HepG2 (cell line): ENCODE results near the gene RHBDD2. TPM values are rescaled to one million over a fixed set of nuclear protein-coding genes. Genes with fewer than 3 reads are reported as not detected.
A peak's percentile ranks its signal among the peaks of the same experiment; 100 is the strongest.

Experiments used
- ATAC-seq: fragments of 200-7000 bp; cut with Tn5 transposase; 3 replicates; pipeline ENCODE4 v1.9.1; 2020; ENCODE audit warnings: mild to moderate bottlenecking, moderate library complexity
- BruUV-seq: library from RNA; stranded (reverse); fragments of 400-500 nt; replicated peaks from 2 replicates; lab custom pipeline; 2021; lab: Mats Ljungman, UMichigan
- CTCF ChIA-PET: fragments of 300-600 bp; formaldehyde crosslinking; extraction: SDS; loops from one replicate; lab custom pipeline; 2021; ENCODE audit warnings: low total read pairs, inconsistent platforms, low intra/inter-chr PET ratio; lab: Yijun Ruan, JAX
- POLR2A ChIA-PET: fragments of 350-600 bp; sonication (Branson Sonifier 250); formaldehyde crosslinking; loops from one replicate; lab custom pipeline; 2020; ENCODE audit warnings: antibody characterized with exemption, inconsistent platforms; lab: Yijun Ruan, JAX
- DNase-seq: peaks from one replicate; pipeline ENCODE4 v3.0.0-alpha.2; 2015; ENCODE audit warnings: low spot score
- FAIRE-seq: peaks from 3 replicates; lab custom pipeline; 2011; peaks lifted over from hg19 to GRCh38; lab: Jason Lieb, UNC
- H2AFZ ChIP-seq: one replicate; pipeline ENCODE4 v1.6.1; 2011; ENCODE audit warnings: low read length, inconsistent platforms
- H3K27ac ChIP-seq: fragments of 300-600 bp; 3 replicates; pipeline ENCODE4 v1.8.0; 2011; ENCODE audit warnings: mixed run types, mild to moderate bottlenecking, mixed read lengths, low read length, inconsistent platforms; ENCODE audit not compliant: insufficient read depth; ENCODE audit errors: extremely low read length
- H3K27me3 ChIP-seq, 2 experiments: fragments of 200-600 bp in 1 of 2; 2 replicates in 1 of 2; 3 replicates in 1 of 2; pipeline versions ENCODE4 v1.6.0 to v1.8.0; 2011; ENCODE audit warnings: low read length in 2 of 2, mild to moderate bottlenecking in 2 of 2, moderate library complexity in 2 of 2, inconsistent platforms in 1 of 2; ENCODE audit not compliant: insufficient read depth in 2 of 2, control insufficient read depth in 1 of 2
- H3K36me3 ChIP-seq, 2 experiments: fragments of 200-600 bp in 1 of 2; replicated peaks in 1 of 2; 2 replicates in 1 of 2; 3 replicates in 1 of 2; pipeline versions ENCODE4 v1.5.1 to v1.8.0; 2011; ENCODE audit warnings: low read length in 2 of 2, inconsistent platforms in 1 of 2; ENCODE audit not compliant: insufficient read depth in 2 of 2, control insufficient read depth in 1 of 2
- H3K4me1 ChIP-seq: 2 replicates; pipeline ENCODE4 v1.5.1; 2012; ENCODE audit warnings: low read length, inconsistent platforms; ENCODE audit not compliant: insufficient read depth
- H3K4me2 ChIP-seq: 2 replicates; pipeline ENCODE4 v1.6.0; 2011; ENCODE audit warnings: low read depth, low read length, inconsistent platforms
- H3K4me3 ChIP-seq, 3 experiments: fragments of 200-600 bp in 1 of 3; sonication (generic), shearing (Covaris generic) in 1 of 3; replicated peaks in 1 of 3; 2 replicates each; pipeline ENCODE4 v1.5.1; 2011 to 2016; ENCODE audit warnings: low read length in 3 of 3, inconsistent platforms in 2 of 3, low read depth in 2 of 3, mild to moderate bottlenecking in 2 of 3, control low read depth in 1 of 3, mixed read lengths in 1 of 3; ENCODE audit not compliant: insufficient read depth in 1 of 3
- H3K79me2 ChIP-seq: one replicate; pipeline ENCODE4 v1.6.1; 2011; ENCODE audit warnings: low read length, inconsistent platforms; ENCODE audit not compliant: insufficient read depth
- H3K9ac ChIP-seq: 2 replicates; pipeline ENCODE4 v1.6.0; 2011; ENCODE audit warnings: mild to moderate bottlenecking, low read depth, low read length, inconsistent platforms; ENCODE audit not compliant: insufficient read depth
- H3K9me3 ChIP-seq: 2 replicates; pipeline ENCODE4 v1.5.1; 2012; ENCODE audit warnings: mild to moderate bottlenecking, low read length
- H4K20me1 ChIP-seq: 2 replicates; pipeline ENCODE4 v1.6.0; 2011; ENCODE audit warnings: inconsistent platforms, mild to moderate bottlenecking, low read length, moderate library complexity; ENCODE audit not compliant: insufficient read depth
- ATF1 ChIP-seq: IDR thresholded peaks from 2 replicates; pipeline ENCODE4 v1.6.1; 2016; ENCODE audit warnings: mild to moderate bottlenecking, control low read depth
- ATRX ChIP-seq: sonication (generic); formaldehyde crosslinking; IDR thresholded peaks from 2 replicates; pipeline ENCODE4 v1.4.0; 2020; ENCODE audit warnings: missing genetic modification reagents, borderline replicate concordance
- CEBPB ChIP-seq: IDR thresholded peaks from 2 replicates; pipeline ENCODE4 v1.6.1; 2011; ENCODE audit warnings: low read depth, low read length, improper control_type of control experiment, borderline replicate concordance
- GZF1 ChIP-seq: sonication (generic); formaldehyde crosslinking; IDR thresholded peaks from 2 replicates; pipeline ENCODE4 v1.5.1; 2020; ENCODE audit warnings: mild to moderate bottlenecking, missing genetic modification reagents
- HDAC2 ChIP-seq: sonication (generic); formaldehyde crosslinking; IDR thresholded peaks from 2 replicates; pipeline ENCODE4 v1.4.0; 2020; ENCODE audit warnings: missing genetic modification reagents
- IKZF4 ChIP-seq: sonication (generic); formaldehyde crosslinking; IDR thresholded peaks from 2 replicates; pipeline ENCODE4 v1.5.1; 2020; ENCODE audit warnings: borderline replicate concordance, mild to moderate bottlenecking, low read depth, missing genetic modification reagents; ENCODE audit errors: not compliant biosample characterization
- KLF11 ChIP-seq: IDR thresholded peaks from 2 replicates; pipeline ENCODE4 v1.6.1; 2016; ENCODE audit warnings: missing compliant biosample characterization
- NFIB ChIP-seq: sonication (generic); formaldehyde crosslinking; IDR thresholded peaks from 2 replicates; pipeline ENCODE4 v1.9.0; 2021; ENCODE audit warnings: missing genetic modification reagents, mild to moderate bottlenecking, borderline replicate concordance
- NRL ChIP-seq: sonication (generic); formaldehyde crosslinking; IDR thresholded peaks from 2 replicates; pipeline ENCODE4 v1.5.0; 2020; ENCODE audit warnings: missing genetic modification reagents, mild to moderate bottlenecking, moderate library complexity, borderline replicate concordance
- PCBP2 ChIP-seq: fragments of 200-400 bp; formaldehyde crosslinking; optimal IDR thresholded peaks from 2 replicates; pipeline ENCODE3; 2018; ENCODE audit warnings: low read length, low read depth; ENCODE audit not compliant: poor library complexity, severe bottlenecking
- REL ChIP-seq: sonication (generic); formaldehyde crosslinking; conservative IDR thresholded peaks from 2 replicates; pipeline ENCODE4 v1.8.0; 2022; ENCODE audit warnings: mild to moderate bottlenecking, missing genetic modification reagents, moderate library complexity
- SRSF1 ChIP-seq: fragments of 200-400 bp; formaldehyde crosslinking; optimal IDR thresholded peaks from 2 replicates; pipeline ENCODE3; 2017; ENCODE audit warnings: mild to moderate bottlenecking, low read depth, low read length, moderate library complexity
- STAT5B ChIP-seq: sonication (generic); formaldehyde crosslinking; IDR thresholded peaks from 2 replicates; pipeline ENCODE4 v1.4.0; 2020; ENCODE audit warnings: missing genetic modification reagents
- THAP7 ChIP-seq: sonication (generic); formaldehyde crosslinking; IDR thresholded peaks from 2 replicates; pipeline ENCODE4 v1.8.1; 2023; ENCODE audit warnings: mild to moderate bottlenecking, missing genetic modification reagents
- TRIM24 ChIP-seq: sonication (generic); formaldehyde crosslinking; IDR thresholded peaks from 2 replicates; pipeline ENCODE4 v1.8.0; 2022; ENCODE audit warnings: mild to moderate bottlenecking, missing genetic modification reagents
- XRCC5 ChIP-seq: fragments of 200-400 bp; formaldehyde crosslinking; optimal IDR thresholded peaks from 2 replicates; pipeline ENCODE3; 2017; ENCODE audit warnings: mild to moderate bottlenecking, low read length
- ZFP41 ChIP-seq: sonication (generic); formaldehyde crosslinking; IDR thresholded peaks from 2 replicates; pipeline ENCODE4 v1.4.0; 2020; ENCODE audit warnings: mild to moderate bottlenecking, missing genetic modification reagents, borderline replicate concordance
- ZNF589 ChIP-seq: sonication (generic); formaldehyde crosslinking; conservative IDR thresholded peaks from 2 replicates; pipeline ENCODE4 v1.8.0; 2022; ENCODE audit warnings: mild to moderate bottlenecking, moderate library complexity, missing genetic modification reagents
- ZSCAN22 ChIP-seq: sonication (generic); formaldehyde crosslinking; IDR thresholded peaks from 2 replicates; pipeline ENCODE4 v1.4.0; 2020; ENCODE audit warnings: mild to moderate bottlenecking, missing genetic modification reagents
- WGBS: methylation state at CpG from one replicate; pipeline ENCODE4 v1.1.6; 2017; ENCODE audit warnings: low lambda C conversion rate; 5-methylcytosine and 5-hydroxymethylcytosine counted together
- in situ Hi-C: cut with HindIII; loops from 2 replicates; pipeline ENCODE4 v1.10.0; 2017; ENCODE audit warnings: low pct_unique_long_range_greater_than_20kb; ENCODE audit not compliant: extremely low pct_ligation_motif_present
- intact Hi-C: fragments of 100-400 bp; cut with micrococcal nuclease; formaldehyde crosslinking; loops from one replicate; pipeline ENCODE4 v1.10.0; 2022; ENCODE audit not compliant: unreplicated experiment
- polyA plus RNA-seq, 8 experiments: library from polyadenylated mRNA; depleted of rRNA in 3 of 8; stranded (reverse) in 7 of 8; unstranded in 1 of 8; fragments of >200 nt; fragmentation: Illumina TruSeq in 4 of 8; extraction: Trizol in 4 of 8; gene quantifications; 2 replicates each; pipeline versions ENCODE4 v1.2.1 to v1.2.3, GENCODE V29; 2011 to 2016; ENCODE audit warnings: low read depth in 4 of 8, missing spikeins in 1 of 8, mixed read lengths in 1 of 8; ENCODE audit not compliant: insufficient read depth in 1 of 8
- total RNA-seq, 5 experiments: library from RNA; depleted of rRNA; stranded (reverse); fragments of >200 nt; fragmentation: Illumina TruSeq; extraction: Trizol; gene quantifications; 2 replicates each; pipeline ENCODE4 v1.2.3, GENCODE V29; 2016; ENCODE audit warnings: low read depth in 1 of 5
- TF ChIP-seq, protein P1 (sequence below): sonication (generic); formaldehyde crosslinking; IDR thresholded peaks from 2 replicates; pipeline ENCODE4 v1.5.0; 2020; ENCODE audit warnings: missing genetic modification reagents, mild to moderate bottlenecking, borderline replicate concordance

Gene RHBDD2
- total and polyA plus RNA-seq, 2 of the 13 experiments (the other 11 are each of a cell fraction or from before 2014, with no cell fraction given) = 23.1 to 26.4 TPM

DNA sequence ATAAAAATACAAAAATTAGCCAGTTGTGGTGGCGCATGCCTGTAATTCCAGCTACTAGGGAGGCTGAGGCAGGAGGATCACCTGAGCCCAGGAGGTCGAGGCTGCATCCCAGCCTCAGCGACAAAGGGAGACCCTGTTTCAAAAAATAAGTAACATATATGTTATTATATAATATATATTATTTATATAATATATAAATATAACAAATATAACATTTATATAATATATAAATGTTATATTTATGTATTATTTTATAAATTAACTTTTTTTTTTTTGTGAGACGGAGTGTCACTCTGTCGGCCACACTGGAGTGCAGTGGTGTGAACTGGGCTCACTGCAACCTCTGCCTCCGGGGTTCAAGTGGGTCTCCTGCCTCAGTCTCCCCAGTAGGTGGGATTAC is 34.6 kb downstream of the RHBDD2 start:
- BruUV-seq = no TSS peak

GRCh38 chr7:75914169-75914654 is 35.4 kb downstream of the RHBDD2 start:
- intact Hi-C loops = no loop called here
- DNase-seq (no peak), ATAC-seq (peak; percentile 6), FAIRE-seq (no peak)
- H3K36me3 ChIP-seq = no peaks in the 10 kb centered on the region
- no peaks in the 10 kb centered on the region; a peak in 1 of 5 replicates for H3K27me3 ChIP-seq
- 2% methylated on average over 17 of the region's 18 CpGs for whole genome bisulfite sequencing
- ChIA-PET CTCF (no interaction called here), POLR2A (interaction anchor here (0.8 to 4.4 kb wide), 17 partner anchors 7 to 106 kb away, joined by 3 to 78 read pairs (median 4); partner anchors contain the start of genes RHBDD2 and TMEM120A)
- peak overlapping the region; percentile 82 for H3K4me2 ChIP-seq
- TF ChIP-seq TRIM24 (CRISPR knock-in tag) (no peak), STAT5B (CRISPR knock-in tag) (no peak), ZNF589 (CRISPR knock-in tag) (0 out of 2 replicates have a peak, but pooled peaks have one; percentile 21), REL (CRISPR knock-in tag) (0 out of 2 replicates have a peak, but pooled peaks have one; percentile 23), NRL (CRISPR knock-in tag) (0 out of 2 replicates have a peak, but pooled peaks have one; percentile 12), ZFP41 (no peak), XRCC5 (no peak), GZF1 (CRISPR knock-in tag) (no peak), KLF11 (no peak), NFIB (CRISPR knock-in tag) (peak; percentile 81; the same call in 1 of the 2 replicates), THAP7 (CRISPR knock-in tag) (no peak), IKZF4 (CRISPR knock-in tag) (peak; percentile 3)
- TF ChIP-seq, protein P1, sequence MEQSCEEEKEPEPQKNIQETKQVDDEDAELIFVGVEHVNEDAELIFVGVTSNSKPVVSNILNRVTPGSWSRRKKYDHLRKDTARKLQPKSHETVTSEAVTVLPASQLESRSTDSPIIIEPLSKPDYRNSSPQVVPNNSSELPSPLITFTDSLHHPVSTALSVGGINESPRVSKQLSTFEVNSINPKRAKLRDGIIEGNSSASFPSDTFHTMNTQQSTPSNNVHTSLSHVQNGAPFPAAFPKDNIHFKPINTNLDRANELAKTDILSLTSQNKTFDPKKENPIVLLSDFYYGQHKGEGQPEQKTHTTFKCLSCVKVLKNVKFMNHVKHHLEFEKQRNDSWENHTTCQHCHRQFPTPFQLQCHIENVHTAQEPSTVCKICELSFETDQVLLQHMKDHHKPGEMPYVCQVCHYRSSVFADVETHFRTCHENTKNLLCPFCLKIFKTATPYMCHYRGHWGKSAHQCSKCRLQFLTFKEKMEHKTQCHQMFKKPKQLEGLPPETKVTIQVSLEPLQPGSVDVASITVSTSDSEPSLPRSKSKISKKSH (CRISPR knock-in tag) = 0 out of 2 replicates have a peak, but pooled peaks have one; percentile 64
- H3K9me3 ChIP-seq = no peaks in the 10 kb centered on the region
- peak overlapping the region; percentile 61 to 86 (median 82) for H3K4me3 ChIP-seq
- H3K79me2 ChIP-seq = peaks cover 50% of the 10 kb centered on the region
- peaks cover 31% of the 10 kb centered on the region for H4K20me1 ChIP-seq
- peaks cover 69% of the 10 kb centered on the region for H3K4me1 ChIP-seq
- peak overlapping the region; percentile 94 for H3K9ac ChIP-seq
- TSS peak; percentile 87 for BruUV-seq
- H2AFZ ChIP-seq = no peak overlapping the region
- H3K27ac ChIP-seq = peak overlapping the region; percentile 90
- in situ Hi-C loops = no loop called here

More for the DNA sequence above, 34.6 kb downstream of the RHBDD2 start:
- intact Hi-C loops (no loop called here), in situ Hi-C loops (no loop called here)
- FAIRE-seq = no peak
- H4K20me1 ChIP-seq = peaks cover 23% of the 10 kb centered on the region
- ATAC-seq = no peak
- H3K4me3 ChIP-seq = no peak overlapping the region
- 96% methylated on average over 6 of the region's 6 CpGs for WGBS
- no peaks in the 10 kb centered on the region for H3K36me3 ChIP-seq
- ChIA-PET CTCF (no interaction called here), POLR2A (interaction anchor here (2.0 to 4.1 kb wide), 5 partner anchors 10 to 81 kb away, joined by 7 to 41 read pairs (median 17); partner anchors contain the start of genes RHBDD2 and TMEM120A)
- no peak for DNase-seq
- peaks cover 67% of the 10 kb centered on the region for H3K4me1 ChIP-seq
- TF ChIP-seq ATRX (CRISPR knock-in tag) (no peak), ZSCAN22 (no peak), ATF1 (CRISPR knock-in tag) (no peak), CEBPB (no peak), HDAC2 (no peak), SRSF1 (no peak), PCBP2 (no peak)
- peaks cover 42% of the 10 kb centered on the region for H3K79me2 ChIP-seq
- H3K9me3 ChIP-seq = no peaks in the 10 kb centered on the region
- no peak overlapping the region for H3K27ac ChIP-seq
- peak overlapping the region; percentile 82; the same call in 1 of the 2 replicates for H3K4me2 ChIP-seq
- no peak overlapping the region for H3K9ac ChIP-seq
- no peaks in the 10 kb centered on the region; a peak in 1 of 5 replicates for H3K27me3 ChIP-seq
- H2AFZ ChIP-seq = no peak overlapping the region
